Measurements from ENCODE around the gene RNF31. TPM values are rescaled to one million over a fixed set of nuclear protein-coding genes. Genes with fewer than 3 reads are reported as not detected.

The RNF31 gene
- total and polyA plus RNA-seq, 2 of the 13 experiments (the other 11 are each of a cell fraction or from before 2014, with no cell fraction given) = 48.2 to 86.8 TPM

- TF ChIP-seq ZNF280D (CRISPR knock-in tag; IDR thresholded peaks at IDR 0.05) (peak; percentile 45; the same call in 1 of the 2 replicates), HOXA3 (CRISPR knock-in tag; IDR thresholded peaks at IDR 0.05) (peak; percentile 73; the same call in 1 of the 2 replicates), ZNF770 (CRISPR knock-in tag; IDR thresholded peaks at IDR 0.05) (no peak), ZSCAN30 (CRISPR knock-in tag; IDR thresholded peaks at IDR 0.05) (no peak), AGO1 (IDR thresholded peaks at IDR 0.05; ENCODE audit: low read depth, low read length, poor library complexity, severe bottlenecking) (no peak), TAF1 (CRISPR knock-in tag; IDR thresholded peaks at IDR 0.05) (peak; percentile 77; the same call in 1 of the 2 replicates), DDIT3 (CRISPR knock-in tag; IDR thresholded peaks at IDR 0.05) (no peak), HMGXB3 (CRISPR knock-in tag; IDR thresholded peaks at IDR 0.05; ENCODE audit: borderline replicate concordance) (no peak; the same call in 1 of the 2 replicates), CERS6 (CRISPR knock-in tag; IDR thresholded peaks at IDR 0.05) (no peak), ZFY (CRISPR knock-in tag; IDR thresholded peaks at IDR 0.05) (no peak), NFKB2 (CRISPR knock-in tag; IDR thresholded peaks at IDR 0.05; ENCODE audit: borderline replicate concordance) (peak; percentile 83; the same call in 1 of the 2 replicates), PHB2 (IDR thresholded peaks at IDR 0.05; ENCODE audit: partially characterized antibody) (no peak), EED (CRISPR knock-in tag; IDR thresholded peaks at IDR 0.05) (no peak; the same call in 1 of the 2 replicates), ZNF350 (CRISPR knock-in tag; IDR thresholded peaks at IDR 0.05; ENCODE audit: borderline replicate concordance, low read depth) (peak; percentile 98; the same call in 1 of the 2 replicates), NONO (IDR thresholded peaks at IDR 0.05) (no peak), NONO (CRISPR knock-in tag; conservative IDR thresholded peaks at IDR 0.05) (no peak), KAT8 (CRISPR knock-in tag; IDR thresholded peaks at IDR 0.05) (no peak; the same call in 1 of the 2 replicates), SMC3 (IDR thresholded peaks at IDR 0.05; ENCODE audit: low read length) (no peak), ZKSCAN8 (CRISPR knock-in tag; IDR thresholded peaks at IDR 0.05; ENCODE audit: borderline replicate concordance) (peak; percentile 36; the same call in 1 of the 2 replicates)
Measured at GRCh38 chr14:24146453-24146977, 783 bp upstream of the RNF31 start, which contains the start of gene PSME2 (continued).

Measured in HepG2 (cell line).